Fibroblast of pulmonary artery (primary cell): Measurements from ENCODE around the gene RHBDF1.
"Not testable (repeated sequence)": the region's sequence is repeated elsewhere in the genome, so short reads cannot be mapped to it uniquely, and the experiment has no call there.

Experiments used
- DNase-seq: peaks from one replicate; pipeline ENCODE4 v3.0.0-alpha.2; 2010; ENCODE audit warnings: low read depth
- H3K4me3 ChIP-seq: replicated peaks from 2 replicates; pipeline ENCODE4 v1.5.1; 2011; ENCODE audit warnings: low read depth, mild to moderate bottlenecking, control low read depth, low read length, moderate library complexity
- TF ChIP-seq, protein P1 (sequence below): IDR thresholded peaks from 2 replicates; pipeline ENCODE4 v1.5.1; 2011; ENCODE audit warnings: mild to moderate bottlenecking, control low read depth, low read length, inconsistent platforms; ENCODE audit errors: missing control alignments

Gene RHBDF1

DNA sequence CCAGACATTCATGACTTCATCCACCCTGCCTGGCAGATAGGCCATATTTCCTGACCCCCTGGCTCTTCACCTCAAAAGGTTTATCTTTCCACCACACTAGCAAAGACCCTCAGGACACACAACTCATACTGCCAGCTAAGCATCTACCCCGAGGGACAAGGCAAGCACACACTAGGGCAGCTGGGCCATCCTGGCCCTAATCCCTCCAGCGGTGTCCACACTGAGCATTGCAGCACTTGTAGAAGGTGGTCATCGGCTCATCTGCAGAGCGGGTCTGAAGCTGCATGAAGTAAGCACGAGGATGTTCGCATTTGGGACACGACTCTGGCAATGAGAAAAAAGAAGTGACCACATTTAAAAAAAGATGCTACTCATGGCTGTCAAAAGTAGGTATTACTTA lies 25.2 kb downstream of the RHBDF1 start:
- no peak overlapping the region for H3K4me3 ChIP-seq
- no peak for DNase-seq
- TF ChIP-seq, protein P1, sequence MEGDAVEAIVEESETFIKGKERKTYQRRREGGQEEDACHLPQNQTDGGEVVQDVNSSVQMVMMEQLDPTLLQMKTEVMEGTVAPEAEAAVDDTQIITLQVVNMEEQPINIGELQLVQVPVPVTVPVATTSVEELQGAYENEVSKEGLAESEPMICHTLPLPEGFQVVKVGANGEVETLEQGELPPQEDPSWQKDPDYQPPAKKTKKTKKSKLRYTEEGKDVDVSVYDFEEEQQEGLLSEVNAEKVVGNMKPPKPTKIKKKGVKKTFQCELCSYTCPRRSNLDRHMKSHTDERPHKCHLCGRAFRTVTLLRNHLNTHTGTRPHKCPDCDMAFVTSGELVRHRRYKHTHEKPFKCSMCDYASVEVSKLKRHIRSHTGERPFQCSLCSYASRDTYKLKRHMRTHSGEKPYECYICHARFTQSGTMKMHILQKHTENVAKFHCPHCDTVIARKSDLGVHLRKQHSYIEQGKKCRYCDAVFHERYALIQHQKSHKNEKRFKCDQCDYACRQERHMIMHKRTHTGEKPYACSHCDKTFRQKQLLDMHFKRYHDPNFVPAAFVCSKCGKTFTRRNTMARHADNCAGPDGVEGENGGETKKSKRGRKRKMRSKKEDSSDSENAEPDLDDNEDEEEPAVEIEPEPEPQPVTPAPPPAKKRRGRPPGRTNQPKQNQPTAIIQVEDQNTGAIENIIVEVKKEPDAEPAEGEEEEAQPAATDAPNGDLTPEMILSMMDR: no peak

DNA sequence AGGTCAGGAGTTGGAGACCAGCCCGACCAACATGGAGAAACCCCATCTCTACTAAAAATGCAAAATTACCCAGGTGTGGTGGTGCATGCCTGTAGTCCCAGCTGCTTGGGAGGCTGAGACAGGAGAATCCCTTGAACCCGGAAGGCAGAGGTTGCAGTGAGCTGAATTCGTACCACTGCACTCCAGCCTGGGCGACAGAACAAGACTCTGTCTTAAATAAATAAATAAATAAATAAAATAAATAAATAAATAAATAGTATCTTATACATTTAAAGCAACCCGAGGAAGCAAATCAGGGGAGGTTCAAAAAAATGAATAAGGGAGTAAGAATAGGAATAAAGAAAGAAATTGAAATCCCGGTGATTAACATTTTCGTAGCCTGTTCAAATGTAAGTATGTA lies 25.9 kb downstream of the RHBDF1 start:
- H3K4me3 ChIP-seq, DNase-seq: not testable (repeated sequence)

DNA sequence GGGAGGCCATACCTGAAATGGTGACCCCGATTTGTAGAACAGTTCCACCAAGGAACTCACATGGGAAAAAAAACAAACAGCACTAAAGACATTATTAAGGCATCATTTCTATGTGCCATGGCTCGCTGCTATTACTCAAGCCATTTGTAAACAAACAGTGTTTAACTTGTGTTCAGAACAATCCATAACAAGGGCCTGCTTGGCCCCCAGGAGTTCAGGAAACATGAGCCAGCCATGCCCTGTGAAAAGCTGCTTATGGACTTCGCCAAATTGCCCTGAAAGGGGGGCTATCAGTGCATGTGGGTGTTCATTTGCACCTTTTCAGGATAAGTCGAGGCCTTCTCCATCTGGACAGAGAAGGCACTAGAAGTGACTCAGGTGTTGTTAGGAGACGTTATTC lies 27.0 kb downstream of the RHBDF1 start:
- H3K4me3 ChIP-seq: no peak overlapping the region
- no peak for DNase-seq
- TF ChIP-seq, protein P1: no peak

DNA sequence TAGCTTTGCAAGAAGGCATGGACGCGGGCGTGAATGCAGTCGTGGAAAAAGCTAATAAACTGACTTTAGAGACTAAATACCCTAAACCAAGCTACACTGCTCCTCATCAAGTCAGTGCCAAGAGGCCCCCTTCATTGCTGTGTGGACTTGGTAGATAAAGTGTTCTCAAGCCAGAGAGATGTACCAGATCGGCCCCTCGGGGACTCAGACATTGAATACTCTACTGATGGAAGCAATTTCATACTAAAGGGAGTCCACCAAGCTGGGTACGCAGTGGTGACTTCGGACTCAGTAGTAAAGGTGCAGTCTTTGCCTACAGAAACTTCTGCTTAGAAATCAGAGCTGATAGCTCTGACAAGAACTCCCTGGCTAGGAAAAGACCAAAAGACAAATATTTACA lies 27.8 kb downstream of the RHBDF1 start:
- no peak overlapping the region for H3K4me3 ChIP-seq
- DNase-seq: no peak
- TF ChIP-seq, protein P1: no peak

DNA sequence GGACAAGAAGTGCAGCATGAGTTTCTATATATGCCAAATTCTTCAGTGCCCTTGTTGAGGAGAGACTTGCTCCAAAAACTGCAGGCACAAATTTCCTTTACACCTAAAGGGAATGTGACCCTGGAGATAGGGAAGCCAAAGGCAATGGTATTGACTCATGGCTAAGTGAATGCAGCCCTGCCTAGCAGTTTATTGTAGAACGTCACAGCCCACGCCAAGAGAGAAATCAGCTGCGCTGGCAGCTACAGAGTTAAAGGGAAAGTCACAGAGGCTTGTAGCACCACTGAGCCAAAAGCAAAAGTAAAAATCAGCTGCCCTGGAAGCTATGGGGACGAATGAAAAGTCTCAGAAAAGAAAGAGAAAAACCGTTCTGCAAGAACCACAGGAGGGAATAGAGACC lies 29.1 kb downstream of the RHBDF1 start:
- no peak for DNase-seq
- TF ChIP-seq, protein P1: no peak
- H3K4me3 ChIP-seq: no peak overlapping the region

DNA sequence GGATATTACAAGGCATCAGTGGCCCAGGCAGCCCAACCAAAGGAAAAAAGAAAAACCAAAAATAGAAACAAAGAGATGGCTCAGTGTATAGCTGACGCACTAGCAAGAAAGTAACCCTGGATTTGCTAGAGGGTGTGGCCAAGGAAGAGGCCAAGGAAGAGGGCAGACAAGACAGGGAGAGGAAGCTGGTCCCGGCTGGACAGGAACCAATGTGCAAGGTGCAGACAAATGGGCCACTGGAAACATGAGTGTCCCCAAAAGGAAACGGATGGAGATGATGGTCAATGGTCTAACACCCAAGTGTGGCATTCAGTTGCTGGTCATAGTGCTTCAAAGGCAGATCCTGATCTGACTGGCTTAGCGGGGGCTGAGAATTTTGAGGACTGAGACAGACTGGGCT lies 29.7 kb downstream of the RHBDF1 start:
- H3K4me3 ChIP-seq: no peak overlapping the region
- DNase-seq: no peak
- TF ChIP-seq, protein P1: no peak

DNA sequence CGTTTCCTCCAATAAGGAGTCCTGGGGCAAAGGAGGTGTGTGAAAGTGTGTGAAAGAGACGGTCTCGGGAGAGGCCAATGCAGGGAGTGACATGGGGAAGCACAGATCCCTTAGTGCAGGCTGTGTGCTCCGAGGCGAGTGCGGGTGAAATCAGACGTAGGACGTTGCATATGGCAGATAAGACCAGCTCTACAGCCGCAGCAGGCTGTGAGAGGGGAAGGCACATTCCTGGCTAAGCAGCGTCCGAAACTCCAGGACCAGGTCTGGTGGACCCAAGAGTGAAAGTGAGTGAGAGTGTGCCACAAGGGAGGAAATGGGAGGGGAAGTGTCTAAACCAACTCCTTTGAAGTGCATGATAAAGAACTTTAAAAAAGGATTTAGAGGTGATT lies 30.4 kb downstream of the RHBDF1 start:
- no peak overlapping the region for H3K4me3 ChIP-seq
- no peak for DNase-seq
- TF ChIP-seq, protein P1: no peak
